MM.1S (cell line): Measurements from ENCODE around the gene BMERB1.

Experiments
- EZH2phosphoT487 ChIP-seq: fragments of 300-600 bp; sonication (generic); IDR thresholded peaks from 2 replicates; pipeline ENCODE4 v1.6.1; 2018; ENCODE audit warnings: antibody characterized with exemption, low read length
- TF ChIP-seq, protein P1 (sequence below): fragments of 300-600 bp; sonication (generic); IDR thresholded peaks from 2 replicates; pipeline ENCODE4 v1.5.1; 2016; ENCODE audit warnings: antibody characterized with exemption, low read length, mixed read lengths

DNA sequence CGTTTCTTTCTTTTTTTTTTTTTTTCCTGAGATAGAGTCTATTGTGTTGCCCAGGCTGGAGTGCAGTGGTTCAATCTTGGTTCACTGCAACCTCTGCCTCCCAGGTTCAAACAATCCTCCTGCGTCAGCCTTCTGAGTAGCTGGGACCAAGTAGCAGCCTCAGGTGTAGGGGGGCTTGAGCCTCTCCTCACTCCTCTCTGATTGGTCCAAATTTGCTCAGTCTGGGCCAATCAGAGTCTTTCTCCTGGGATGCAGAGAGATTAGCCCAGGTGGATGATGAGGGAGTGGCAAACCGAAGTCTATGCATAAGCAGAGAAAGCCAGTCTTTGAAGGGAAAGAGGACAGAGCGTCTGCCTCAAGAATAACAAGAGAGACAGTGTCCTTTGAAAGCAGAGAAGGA lies 99.0 kb downstream of the BMERB1 start:
- TF ChIP-seq, protein P1, sequence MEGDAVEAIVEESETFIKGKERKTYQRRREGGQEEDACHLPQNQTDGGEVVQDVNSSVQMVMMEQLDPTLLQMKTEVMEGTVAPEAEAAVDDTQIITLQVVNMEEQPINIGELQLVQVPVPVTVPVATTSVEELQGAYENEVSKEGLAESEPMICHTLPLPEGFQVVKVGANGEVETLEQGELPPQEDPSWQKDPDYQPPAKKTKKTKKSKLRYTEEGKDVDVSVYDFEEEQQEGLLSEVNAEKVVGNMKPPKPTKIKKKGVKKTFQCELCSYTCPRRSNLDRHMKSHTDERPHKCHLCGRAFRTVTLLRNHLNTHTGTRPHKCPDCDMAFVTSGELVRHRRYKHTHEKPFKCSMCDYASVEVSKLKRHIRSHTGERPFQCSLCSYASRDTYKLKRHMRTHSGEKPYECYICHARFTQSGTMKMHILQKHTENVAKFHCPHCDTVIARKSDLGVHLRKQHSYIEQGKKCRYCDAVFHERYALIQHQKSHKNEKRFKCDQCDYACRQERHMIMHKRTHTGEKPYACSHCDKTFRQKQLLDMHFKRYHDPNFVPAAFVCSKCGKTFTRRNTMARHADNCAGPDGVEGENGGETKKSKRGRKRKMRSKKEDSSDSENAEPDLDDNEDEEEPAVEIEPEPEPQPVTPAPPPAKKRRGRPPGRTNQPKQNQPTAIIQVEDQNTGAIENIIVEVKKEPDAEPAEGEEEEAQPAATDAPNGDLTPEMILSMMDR = no peak
- no peak for TF ChIP-seq EZH2phosphoT487
